KMS-11 (cell line): ENCODE results near the gene SIGLEC15.

Experiments
- H2AFZ ChIP-seq: fragments of 200-600 bp; sonication (generic); 2 replicates; pipeline ENCODE4 v1.6.1; 2016; ENCODE audit warnings: antibody characterized with exemption, mixed run types, low read depth
- H3K27ac ChIP-seq: fragments of 200-600 bp; sonication (generic); 2 replicates; pipeline ENCODE4 v1.6.1; 2016; ENCODE audit warnings: mild to moderate bottlenecking, mixed run types
- H3K27me3 ChIP-seq: fragments of 200-600 bp; sonication (generic); 2 replicates; pipeline ENCODE4 v1.6.1; 2017; ENCODE audit warnings: mild to moderate bottlenecking, low read depth, mixed run types, moderate library complexity; ENCODE audit not compliant: insufficient read depth
- H3K36me3 ChIP-seq: fragments of 200-600 bp; sonication (generic); 2 replicates; pipeline ENCODE4 v1.6.1; 2017; ENCODE audit warnings: mild to moderate bottlenecking, mixed run types; ENCODE audit not compliant: insufficient read depth
- H3K4me1 ChIP-seq: fragments of 200-600 bp; sonication (generic); 2 replicates; pipeline ENCODE4 v1.6.1; 2016; ENCODE audit warnings: mild to moderate bottlenecking, low read depth, mixed run types; ENCODE audit not compliant: poor library complexity, severe bottlenecking
- H3K4me2 ChIP-seq: fragments of 200-600 bp; sonication (generic); 2 replicates; pipeline ENCODE4 v1.7.0; 2016; ENCODE audit warnings: mild to moderate bottlenecking, mixed run types
- H3K4me3 ChIP-seq: fragments of 200-600 bp; sonication (generic); IDR thresholded peaks from 2 replicates; pipeline ENCODE4 v1.6.1; 2017; ENCODE audit warnings: low read depth, low read length, mixed read lengths; ENCODE audit not compliant: insufficient read depth
- H3K79me2 ChIP-seq: fragments of 200-600 bp; sonication (generic); 2 replicates; pipeline ENCODE4 v1.6.1; 2016; ENCODE audit warnings: low read depth, mixed run types; ENCODE audit not compliant: insufficient read depth
- H3K9ac ChIP-seq: fragments of 200-600 bp; sonication (generic); 2 replicates; pipeline ENCODE4 v1.6.1; 2016; ENCODE audit warnings: mild to moderate bottlenecking, mixed run types
- H4K20me1 ChIP-seq: fragments of 200-600 bp; sonication (generic); 2 replicates; pipeline ENCODE4 v1.6.1; 2016; ENCODE audit warnings: mild to moderate bottlenecking, mixed run types; ENCODE audit not compliant: insufficient read depth
- CTCF ChIP-seq: fragments of 200-600 bp; sonication (generic); conservative IDR thresholded peaks from 2 replicates; pipeline ENCODE4 v1.6.1; 2017; ENCODE audit warnings: low read depth, mild to moderate bottlenecking, antibody characterized with exemption, low read length, moderate library complexity, mixed read lengths

Gene SIGLEC15

GRCh38 chr18:45801416-45802004, 24.0 kb upstream of the SIGLEC15 start:
- Histone ChIP-seq H3K27ac (no peak overlapping the region), H3K4me1 (no peaks in the 10 kb centered on the region), H4K20me1 (no peaks in the 10 kb centered on the region), H3K79me2 (no peaks in the 10 kb centered on the region), H3K4me2 (no peak overlapping the region), H3K27me3 (no peaks in the 10 kb centered on the region), H3K4me3 (no peak overlapping the region), H3K9ac (no peak overlapping the region), H3K36me3 (no peaks in the 10 kb centered on the region), H2AFZ (no peak overlapping the region)
- TF ChIP-seq CTCF, result no peak

GRCh38 chr18:45802814-45803492, 22.5 kb upstream of the SIGLEC15 start:
- Histone ChIP-seq H3K9ac (no peak overlapping the region), H3K4me1 (no peaks in the 10 kb centered on the region), H2AFZ (no peak overlapping the region), H3K4me2 (no peak overlapping the region), H3K27me3 (no peaks in the 10 kb centered on the region), H4K20me1 (no peaks in the 10 kb centered on the region), H3K4me3 (no peak overlapping the region), H3K79me2 (no peaks in the 10 kb centered on the region), H3K27ac (no peak overlapping the region), H3K36me3 (no peaks in the 10 kb centered on the region)
- no peak for TF ChIP-seq CTCF

- no peak overlapping the region for H2AFZ ChIP-seq
- H3K27me3 ChIP-seq, result no peaks in the 10 kb centered on the region
- no peak overlapping the region for H3K4me3 ChIP-seq
- no peaks in the 10 kb centered on the region for H3K36me3 ChIP-seq
- H4K20me1 ChIP-seq, result no peaks in the 10 kb centered on the region
- no peaks in the 10 kb centered on the region for H3K4me1 ChIP-seq
- no peak for TF ChIP-seq CTCF
- no peaks in the 10 kb centered on the region for H3K79me2 ChIP-seq
- no peak overlapping the region for H3K9ac ChIP-seq
- no peak overlapping the region for H3K27ac ChIP-seq
- H3K4me2 ChIP-seq, result no peak overlapping the region
Observed at GRCh38 chr18:45805551-45805950, 19.9 kb upstream of the SIGLEC15 start.

- Histone ChIP-seq H3K27ac (no peak overlapping the region), H3K4me1 (no peaks in the 10 kb centered on the region), H3K9ac (no peak overlapping the region), H2AFZ (no peak overlapping the region), H3K4me3 (no peak overlapping the region), H4K20me1 (no peaks in the 10 kb centered on the region), H3K79me2 (no peaks in the 10 kb centered on the region), H3K36me3 (no peaks in the 10 kb centered on the region), H3K27me3 (no peaks in the 10 kb centered on the region), H3K4me2 (no peak overlapping the region)
- TF ChIP-seq CTCF, result no peak
Observed at GRCh38 chr18:45806226-45806625, 19.2 kb upstream of the SIGLEC15 start.
